ENCODE data around the gene OR5K2. TPM values are rescaled to one million over a fixed set of nuclear protein-coding genes. Genes with fewer than 3 reads are reported as not detected.

OR5K2 gene
- total RNA-seq, 3 donors from 2014 or later, result not detected

DNA sequence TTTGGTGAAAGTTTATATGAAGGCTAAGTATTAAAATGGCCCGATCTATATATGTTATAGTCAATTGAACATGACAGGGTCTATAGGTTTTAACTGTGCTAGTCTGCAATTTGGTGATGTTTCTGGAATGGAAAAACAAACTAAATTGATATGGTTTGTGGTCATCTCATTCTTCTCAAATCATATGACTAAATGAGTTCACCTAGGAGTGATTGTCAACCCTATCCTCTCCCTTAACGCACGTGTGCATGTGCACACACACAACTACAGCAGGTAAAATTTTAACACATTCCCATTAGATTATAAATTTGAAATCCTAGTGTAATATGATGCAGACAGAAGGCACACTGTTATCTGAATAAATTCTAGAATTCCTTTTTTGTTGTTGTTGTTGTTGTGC, 16.3 kb downstream of the OR5K2 start:
- ATAC-seq (no peak), DNase-seq (no peak)
- no peaks in the 10 kb centered on the region for H3K4me1 ChIP-seq (ENCODE audit: low read depth)
- no peak overlapping the region for H3K4me3 ChIP-seq
- TF ChIP-seq, protein P1, sequence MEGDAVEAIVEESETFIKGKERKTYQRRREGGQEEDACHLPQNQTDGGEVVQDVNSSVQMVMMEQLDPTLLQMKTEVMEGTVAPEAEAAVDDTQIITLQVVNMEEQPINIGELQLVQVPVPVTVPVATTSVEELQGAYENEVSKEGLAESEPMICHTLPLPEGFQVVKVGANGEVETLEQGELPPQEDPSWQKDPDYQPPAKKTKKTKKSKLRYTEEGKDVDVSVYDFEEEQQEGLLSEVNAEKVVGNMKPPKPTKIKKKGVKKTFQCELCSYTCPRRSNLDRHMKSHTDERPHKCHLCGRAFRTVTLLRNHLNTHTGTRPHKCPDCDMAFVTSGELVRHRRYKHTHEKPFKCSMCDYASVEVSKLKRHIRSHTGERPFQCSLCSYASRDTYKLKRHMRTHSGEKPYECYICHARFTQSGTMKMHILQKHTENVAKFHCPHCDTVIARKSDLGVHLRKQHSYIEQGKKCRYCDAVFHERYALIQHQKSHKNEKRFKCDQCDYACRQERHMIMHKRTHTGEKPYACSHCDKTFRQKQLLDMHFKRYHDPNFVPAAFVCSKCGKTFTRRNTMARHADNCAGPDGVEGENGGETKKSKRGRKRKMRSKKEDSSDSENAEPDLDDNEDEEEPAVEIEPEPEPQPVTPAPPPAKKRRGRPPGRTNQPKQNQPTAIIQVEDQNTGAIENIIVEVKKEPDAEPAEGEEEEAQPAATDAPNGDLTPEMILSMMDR (IDR thresholded peaks at IDR 0.05), result no peak
- intact Hi-C loops (cut with DNase I, micrococcal nuclease), result no loop called here
- no peaks in the 10 kb centered on the region for H3K9me3 ChIP-seq
- H3K36me3 ChIP-seq (ENCODE audit: low read depth), result no peaks in the 10 kb centered on the region

DNA sequence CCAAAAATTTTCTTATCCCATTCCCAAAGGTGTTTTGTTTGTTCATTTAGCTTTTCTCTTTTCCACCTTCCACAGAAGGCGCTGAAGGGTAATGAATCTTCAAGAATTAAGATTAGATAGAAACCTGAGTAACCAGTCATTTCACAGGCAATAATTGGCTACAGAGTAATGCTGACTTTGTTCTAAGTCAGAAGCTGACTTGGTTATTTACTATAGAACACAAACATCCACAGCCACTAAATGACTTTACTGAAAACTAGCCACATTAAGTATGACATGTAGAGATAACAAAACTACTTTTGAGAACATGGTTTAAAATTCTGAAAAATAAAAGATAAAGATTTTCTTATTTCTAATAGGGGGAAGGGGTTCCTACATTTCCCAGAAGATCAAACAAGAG, 17.5 kb downstream of the OR5K2 start:
- no peak overlapping the region for H3K4me3 ChIP-seq
- no peaks in the 10 kb centered on the region for H3K36me3 ChIP-seq (ENCODE audit: low read depth)
- ATAC-seq (no peak), DNase-seq (no peak)
- no peaks in the 10 kb centered on the region for H3K4me1 ChIP-seq (ENCODE audit: low read depth)
- H3K9me3 ChIP-seq, result no peaks in the 10 kb centered on the region
- intact Hi-C loops (cut with DNase I, micrococcal nuclease), result no loop called here
- TF ChIP-seq, protein P1 (IDR thresholded peaks at IDR 0.05), result no peak

DNA sequence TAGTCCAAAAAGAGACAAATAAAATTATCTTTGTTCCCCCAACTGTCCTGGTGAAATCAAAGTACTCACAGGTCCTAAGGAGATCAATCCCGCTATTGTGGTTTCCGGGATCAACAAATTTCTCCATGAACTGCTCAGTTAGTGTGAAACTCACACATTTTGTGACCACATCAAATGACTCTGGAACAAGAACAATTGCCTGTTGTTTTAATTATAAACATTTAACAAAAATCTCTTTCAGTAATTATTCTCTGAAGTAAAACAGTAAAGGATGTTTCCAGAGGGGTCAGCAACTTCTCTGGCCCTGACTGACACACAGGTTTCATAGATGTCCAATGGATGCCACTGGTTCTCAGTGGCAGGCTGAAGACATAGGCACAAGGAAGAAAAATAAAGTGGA, 21.3 kb downstream of the OR5K2 start:
- intact Hi-C loops (cut with DNase I, micrococcal nuclease), result no loop called here
- TF ChIP-seq, protein P1 (IDR thresholded peaks at IDR 0.05), result no peak
- Histone ChIP-seq H3K36me3 (ENCODE audit: low read depth) (no peaks in the 10 kb centered on the region), H3K4me3 (no peak overlapping the region), H3K4me1 (ENCODE audit: low read depth) (peaks cover 3% of the 10 kb centered on the region), H3K9me3 (no peaks in the 10 kb centered on the region)
- no peak for DNase-seq
- no peak for ATAC-seq

DNA sequence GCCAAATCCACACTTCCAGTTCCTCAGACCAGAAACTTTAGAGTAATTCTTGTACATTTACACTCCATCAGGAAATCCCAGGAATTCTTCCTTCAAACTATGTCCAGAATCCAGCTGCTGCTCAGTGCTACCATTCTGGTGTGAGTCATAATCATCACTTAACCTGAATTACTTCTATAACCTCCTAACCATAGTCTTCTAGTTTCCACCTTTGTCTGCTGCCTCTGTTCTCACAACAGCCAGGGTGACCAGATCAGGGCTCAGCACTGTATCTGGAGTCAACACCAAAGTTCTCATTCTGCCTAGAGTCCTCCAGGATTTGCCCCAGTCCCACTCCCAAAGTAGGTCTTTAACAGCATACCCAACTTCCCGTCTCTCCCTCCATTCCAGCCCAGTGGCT, 21.9 kb downstream of the OR5K2 start:
- H3K9me3 ChIP-seq, result no peaks in the 10 kb centered on the region
- H3K36me3 ChIP-seq (ENCODE audit: low read depth), result no peaks in the 10 kb centered on the region
- ATAC-seq, result no peak
- H3K4me1 ChIP-seq (ENCODE audit: low read depth), result peaks cover 3% of the 10 kb centered on the region
- TF ChIP-seq, protein P1 (IDR thresholded peaks at IDR 0.05), result no peak
- DNase-seq, result no peak
- H3K4me3 ChIP-seq, result no peak overlapping the region
- intact Hi-C loops (cut with DNase I, micrococcal nuclease), result no loop called here

DNA sequence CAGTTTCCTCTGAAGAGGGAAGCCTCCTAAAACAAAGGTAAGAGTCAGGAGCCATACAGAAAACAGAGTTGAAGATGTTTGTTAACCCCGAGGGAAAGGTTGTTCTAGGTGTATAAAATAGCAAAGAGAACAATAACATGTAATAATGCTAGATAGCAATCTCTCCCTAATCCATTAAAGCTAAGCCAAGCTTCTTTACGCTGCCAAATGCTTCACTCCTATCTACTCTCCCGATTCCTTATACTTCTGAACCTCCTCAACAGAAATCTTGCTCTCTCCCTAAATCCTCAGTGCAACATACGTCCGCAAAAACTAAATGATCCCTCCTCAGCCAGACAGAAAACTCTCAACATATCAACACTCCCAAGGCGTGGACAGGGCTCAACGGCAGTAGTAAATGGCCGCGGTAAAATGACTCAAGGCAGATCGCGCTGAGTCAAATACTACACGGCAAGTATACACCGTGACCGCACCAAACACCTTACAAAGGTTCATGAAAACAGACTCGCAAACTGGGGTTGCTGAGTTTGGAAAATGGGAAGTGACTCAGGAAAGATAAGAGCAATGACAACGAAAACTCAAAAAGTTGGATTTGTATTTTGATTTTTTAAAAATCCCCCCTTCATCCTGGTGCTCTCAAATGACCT, 24.5 kb downstream of the OR5K2 start:
- Histone ChIP-seq H3K36me3 (ENCODE audit: low read depth) (no peaks in the 10 kb centered on the region), H3K4me3 (peak overlapping the region; percentile 69), H3K9me3 (no peaks in the 10 kb centered on the region), H3K4me1 (ENCODE audit: low read depth) (peaks cover 3% of the 10 kb centered on the region)
- TF ChIP-seq, protein P1 (IDR thresholded peaks at IDR 0.05), result no peak
- peak; percentile 45 to 68 (median 53) for DNase-seq
- peak; percentile 75 for ATAC-seq
- intact Hi-C loops (cut with DNase I, micrococcal nuclease), result loop anchor here in 1 of 2 donors (5.0 to 10.0 kb wide), 2 partner anchors 75 to 757 kb away; partner anchors contain the start of gene ARL6
